ENCODE measurements around the gene IGF2BP2.

DNA sequence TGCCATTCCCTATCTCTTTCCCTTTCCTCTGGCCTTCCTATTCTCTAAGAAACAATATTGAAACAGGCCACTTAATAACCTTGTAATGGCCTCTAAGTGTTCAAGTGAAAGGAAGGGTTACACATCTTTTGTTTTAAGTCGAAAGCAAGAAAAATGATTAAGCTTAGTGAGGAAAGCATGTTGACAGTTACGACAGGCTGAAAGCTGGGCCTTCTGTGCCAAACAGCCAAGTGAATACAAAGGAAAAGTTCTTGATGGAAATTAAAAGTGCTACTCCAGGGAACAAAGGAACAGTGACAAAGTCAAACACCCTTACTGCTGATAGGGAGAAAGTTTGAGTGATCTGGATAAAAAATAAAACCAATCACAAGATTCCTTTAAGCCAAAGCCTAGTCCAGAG, 184.5 kb downstream of the IGF2BP2 start:
- TF ChIP-seq, protein P1, sequence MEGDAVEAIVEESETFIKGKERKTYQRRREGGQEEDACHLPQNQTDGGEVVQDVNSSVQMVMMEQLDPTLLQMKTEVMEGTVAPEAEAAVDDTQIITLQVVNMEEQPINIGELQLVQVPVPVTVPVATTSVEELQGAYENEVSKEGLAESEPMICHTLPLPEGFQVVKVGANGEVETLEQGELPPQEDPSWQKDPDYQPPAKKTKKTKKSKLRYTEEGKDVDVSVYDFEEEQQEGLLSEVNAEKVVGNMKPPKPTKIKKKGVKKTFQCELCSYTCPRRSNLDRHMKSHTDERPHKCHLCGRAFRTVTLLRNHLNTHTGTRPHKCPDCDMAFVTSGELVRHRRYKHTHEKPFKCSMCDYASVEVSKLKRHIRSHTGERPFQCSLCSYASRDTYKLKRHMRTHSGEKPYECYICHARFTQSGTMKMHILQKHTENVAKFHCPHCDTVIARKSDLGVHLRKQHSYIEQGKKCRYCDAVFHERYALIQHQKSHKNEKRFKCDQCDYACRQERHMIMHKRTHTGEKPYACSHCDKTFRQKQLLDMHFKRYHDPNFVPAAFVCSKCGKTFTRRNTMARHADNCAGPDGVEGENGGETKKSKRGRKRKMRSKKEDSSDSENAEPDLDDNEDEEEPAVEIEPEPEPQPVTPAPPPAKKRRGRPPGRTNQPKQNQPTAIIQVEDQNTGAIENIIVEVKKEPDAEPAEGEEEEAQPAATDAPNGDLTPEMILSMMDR (IDR thresholded peaks at IDR 0.05), result no peak
- TF ChIP-seq POLR2A (IDR thresholded peaks at IDR 0.05), result no peak
